H1 (cell line): ENCODE data around the gene MSI2. TPM values are rescaled to one million over a fixed set of nuclear protein-coding genes. Genes with fewer than 3 reads are reported as not detected.

Experiments
- CTCF ChIA-PET: fragments of 300-600 bp; sonication (Branson Sonifier 250); formaldehyde crosslinking; loops from one replicate; lab custom pipeline; 2021; ENCODE audit not compliant: partially characterized antibody; lab: Charles Lee
- POLR2A ChIA-PET: fragments of 300-600 bp; sonication (Branson Sonifier 250); formaldehyde crosslinking; loops from one replicate; lab custom pipeline; 2021; ENCODE audit warnings: inconsistent platforms; ENCODE audit not compliant: partially characterized antibody; lab: Charles Lee
- DNase-seq, 2 experiments: peaks; one replicate each; pipeline versions ENCODE4 v3.0.0 to v3.0.0-alpha.2; 2010 to 2022; ENCODE audit warnings: low spot score in 2 of 2, low read depth in 1 of 2, mixed read lengths in 1 of 2
- FAIRE-seq: peaks from 2 replicates; lab custom pipeline; 2011; peaks lifted over from hg19 to GRCh38; lab: Jason Lieb, UNC
- H2AFZ ChIP-seq: 2 replicates; pipeline ENCODE4 v1.8.1; 2012; ENCODE audit warnings: low read length, inconsistent platforms
- H2AK5ac ChIP-seq: 2 replicates; pipeline ENCODE4 v1.6.1; 2013; ENCODE audit warnings: low read depth, low read length
- H2BK120ac ChIP-seq: replicated peaks from 2 replicates; pipeline ENCODE3; 2013; ENCODE audit warnings: low read depth, low read length, inconsistent platforms
- H2BK12ac ChIP-seq: 2 replicates; pipeline ENCODE4 v1.6.1; 2013; ENCODE audit warnings: low read depth, low read length
- H2BK15ac ChIP-seq: 2 replicates; pipeline ENCODE4 v1.6.1; 2013; ENCODE audit warnings: low read length
- H2BK20ac ChIP-seq: 2 replicates; pipeline ENCODE4 v1.6.1; 2013; ENCODE audit warnings: low read length
- H2BK5ac ChIP-seq: 2 replicates; pipeline ENCODE4 v1.6.1; 2013; ENCODE audit warnings: low read depth, low read length
- H3K14ac ChIP-seq: 2 replicates; pipeline ENCODE4 v1.6.1; 2013; ENCODE audit warnings: inconsistent platforms; ENCODE audit not compliant: insufficient read length
- H3K18ac ChIP-seq: 2 replicates; pipeline ENCODE4 v1.6.1; 2013; ENCODE audit warnings: low read length; ENCODE audit errors: extremely low read depth
- H3K23ac ChIP-seq: 2 replicates; pipeline ENCODE4 v1.6.1; 2013; ENCODE audit warnings: inconsistent platforms; ENCODE audit not compliant: insufficient read length
- H3K23me2 ChIP-seq: 2 replicates; pipeline ENCODE4 v1.6.1; 2013; ENCODE audit warnings: low read depth, low read length
- H3K27ac ChIP-seq: 2 replicates; pipeline ENCODE4 v1.6.1; 2011; ENCODE audit warnings: low read depth, low read length, inconsistent platforms
- H3K27me3 ChIP-seq, 4 experiments: replicated peaks in 1 of 4; 1 replicate in 1 of 4; 2 replicates in 3 of 4; pipeline versions ENCODE4 v1.6.1 to v1.8.1; 2011 to 2013; ENCODE audit warnings: low read length in 3 of 4, mild to moderate bottlenecking in 3 of 4, inconsistent platforms in 2 of 4, mixed read lengths in 2 of 4, moderate library complexity in 1 of 4; ENCODE audit not compliant: control insufficient read depth in 3 of 4, insufficient read depth in 3 of 4; ENCODE audit errors: extremely low read depth in 1 of 4
- H3K36me3 ChIP-seq, 4 experiments: 2 replicates each; pipeline versions ENCODE4 v1.6.1 to v1.8.1; 2011 to 2013; ENCODE audit warnings: mild to moderate bottlenecking in 4 of 4, low read length in 3 of 4, moderate library complexity in 2 of 4, control low read depth in 1 of 4, inconsistent platforms in 1 of 4; ENCODE audit not compliant: insufficient read depth in 4 of 4, control insufficient read depth in 2 of 4
- H3K4ac ChIP-seq: replicated peaks from 2 replicates; pipeline ENCODE3; 2013; ENCODE audit warnings: low read length, low read depth, mixed read lengths, inconsistent platforms; ENCODE audit not compliant: insufficient read length
- H3K4me1 ChIP-seq, 4 experiments: replicated peaks in 1 of 4; 1 replicate in 1 of 4; 2 replicates in 3 of 4; pipeline versions ENCODE4 v1.6.1 to v1.8.1; 2011 to 2013; ENCODE audit warnings: low read length in 3 of 4, inconsistent platforms in 2 of 4, mixed read lengths in 1 of 4; ENCODE audit not compliant: insufficient read depth in 4 of 4, control insufficient read depth in 3 of 4
- H3K4me2 ChIP-seq, 2 experiments: 2 replicates each; pipeline versions ENCODE4 v1.6.1 to v1.8.1; 2011 to 2013; ENCODE audit warnings: low read depth in 2 of 2, low read length in 2 of 2, control low read depth in 1 of 2, inconsistent platforms in 1 of 2, mild to moderate bottlenecking in 1 of 2; ENCODE audit not compliant: insufficient read depth in 1 of 2
- H3K4me3 ChIP-seq, 4 experiments: fragments of 200-600, 300-600 bp in 1 of 4; sonication (generic), shearing (Covaris generic), sonication (Bioruptor Twin) in 1 of 4; 2 replicates each; pipeline versions ENCODE4 v1.5.1 to v1.8.1; 2011 to 2016; ENCODE audit warnings: low read length in 4 of 4, low read depth in 3 of 4, control low read depth in 2 of 4, inconsistent platforms in 2 of 4, mild to moderate bottlenecking in 2 of 4, mixed read lengths in 1 of 4, moderate library complexity in 1 of 4; ENCODE audit not compliant: insufficient read depth in 2 of 4; ENCODE audit errors: extremely low read depth in 1 of 4
- H3K56ac ChIP-seq: replicated peaks from 2 replicates; pipeline ENCODE3; 2013; ENCODE audit warnings: low read depth, mild to moderate bottlenecking, mixed read lengths, low read length, inconsistent platforms; ENCODE audit not compliant: insufficient read length
- H3K79me1 ChIP-seq: 2 replicates; pipeline ENCODE4 v1.6.1; 2013; ENCODE audit warnings: low read depth, low read length, control low read depth
- H3K79me2 ChIP-seq, 2 experiments: 2 replicates each; pipeline versions ENCODE4 v1.6.1 to v1.8.1; 2012 to 2013; ENCODE audit warnings: low read length in 2 of 2, mild to moderate bottlenecking in 2 of 2, inconsistent platforms in 1 of 2; ENCODE audit not compliant: insufficient read depth in 2 of 2, control insufficient read depth in 1 of 2
- H3K9ac ChIP-seq, 4 experiments: replicated peaks in 1 of 4; 1 replicate in 1 of 4; 2 replicates in 3 of 4; pipeline versions ENCODE4 v1.6.1 to v1.8.1; 2011 to 2013; ENCODE audit warnings: low read depth in 3 of 4, low read length in 3 of 4, control low read depth in 2 of 4, mild to moderate bottlenecking in 2 of 4, moderate library complexity in 2 of 4, inconsistent platforms in 1 of 4; ENCODE audit errors: extremely low read depth in 1 of 4
- H3K9me3 ChIP-seq, 2 experiments: 2 replicates each; pipeline versions ENCODE4 v1.6.1 to v1.8.1; 2012 to 2013; ENCODE audit warnings: mild to moderate bottlenecking in 2 of 2, moderate library complexity in 2 of 2, control low read depth in 1 of 2, inconsistent platforms in 1 of 2, low read depth in 1 of 2, low read length in 1 of 2, mixed read lengths in 1 of 2; ENCODE audit not compliant: insufficient read depth in 2 of 2
- H4K20me1 ChIP-seq, 2 experiments: replicated peaks in 1 of 2; 2 replicates each; pipeline versions ENCODE3 to v1.8.1; 2011 to 2013; ENCODE audit warnings: inconsistent platforms in 2 of 2, low read length in 2 of 2, mild to moderate bottlenecking in 1 of 2; ENCODE audit not compliant: insufficient read depth in 2 of 2, control insufficient read depth in 1 of 2
- H4K5ac ChIP-seq: 2 replicates; pipeline ENCODE4 v1.6.1; 2013; ENCODE audit warnings: low read length, low read depth, mixed read lengths, inconsistent platforms; ENCODE audit not compliant: insufficient read length
- H4K8ac ChIP-seq: 2 replicates; pipeline ENCODE4 v1.8.0; 2013; ENCODE audit warnings: mild to moderate bottlenecking, moderate library complexity, low read length, inconsistent platforms; ENCODE audit not compliant: insufficient read depth; ENCODE audit errors: extremely low read depth
- H4K91ac ChIP-seq: replicated peaks from 2 replicates; pipeline ENCODE3; 2013; ENCODE audit warnings: low read length, mixed read lengths, inconsistent platforms; ENCODE audit not compliant: insufficient read length
- CHD1 ChIP-seq: IDR thresholded peaks from 2 replicates; pipeline ENCODE4 v1.6.1; 2012; ENCODE audit warnings: low read depth, low read length, improper control_type of control experiment
- EZH2 ChIP-seq: fragments of 200-600 bp; sonication (generic); IDR thresholded peaks from 2 replicates; pipeline ENCODE4 v1.7.1; 2012; ENCODE audit warnings: low read depth, mild to moderate bottlenecking, moderate library complexity, low read length, inconsistent platforms; ENCODE audit not compliant: severe bottlenecking
- MAFK ChIP-seq: IDR thresholded peaks from 2 replicates; pipeline ENCODE4 v1.6.1; 2012; ENCODE audit warnings: low read depth, mild to moderate bottlenecking, improper control_type of control experiment, low read length
- PHF8 ChIP-seq: fragments of 200-600 bp; sonication (generic); conservative IDR thresholded peaks from 2 replicates; pipeline ENCODE4 v1.7.1; 2012; ENCODE audit warnings: low read depth, mild to moderate bottlenecking, inconsistent platforms, low read length, moderate library complexity
- POLR2A ChIP-seq, 2 experiments: IDR thresholded peaks; 1 replicate in 1 of 2; 2 replicates in 1 of 2; pipeline ENCODE4 v1.6.1; 2011; ENCODE audit warnings: low read depth in 2 of 2, low read length in 2 of 2, mild to moderate bottlenecking in 2 of 2; ENCODE audit errors: control extremely low read depth in 1 of 2
- RAD21 ChIP-seq, 2 experiments: IDR thresholded peaks in 1 of 2; conservative IDR thresholded peaks in 1 of 2; 2 replicates each; pipeline ENCODE4 v1.6.1; 2011; ENCODE audit warnings: low read depth in 2 of 2, low read length in 2 of 2, improper control_type of control experiment in 1 of 2, inconsistent platforms in 1 of 2, mild to moderate bottlenecking in 1 of 2, moderate library complexity in 1 of 2
- RNF2 ChIP-seq: fragments of 200-900, 300-1000 bp; sonication (generic); IDR thresholded peaks from 2 replicates; pipeline ENCODE4 v1.7.1; 2016; ENCODE audit warnings: borderline replicate concordance, low read depth, mild to moderate bottlenecking, antibody characterized with exemption, low read length; ENCODE audit not compliant: poor library complexity, severe bottlenecking; ENCODE audit errors: missing control alignments
- SAP30 ChIP-seq: fragments of 300-600 bp; sonication (generic); IDR thresholded peaks from 2 replicates; pipeline ENCODE4 v1.7.1; 2012; ENCODE audit warnings: low read length, moderate library complexity, mild to moderate bottlenecking, inconsistent platforms; ENCODE audit not compliant: insufficient read depth, insufficient replicate concordance
- SP1 ChIP-seq: IDR thresholded peaks from 2 replicates; pipeline ENCODE4 v1.6.1; 2011; ENCODE audit warnings: low read depth, low read length
- WGBS, 2 experiments: shearing (Covaris generic) in 1 of 2; methylation state at CpG; one replicate each; pipeline versions ENCODE4 v1.1.6 to v1.1.7; 2013 to 2015; ENCODE audit warnings: low lambda C conversion rate in 2 of 2, mixed read lengths in 2 of 2, inconsistent platforms in 1 of 2, low coverage in 1 of 2, missing lambda C conversion rate in 1 of 2; ENCODE audit not compliant: insufficient replicate concordance in 2 of 2, insufficient coverage in 1 of 2, insufficient read length in 1 of 2; ENCODE audit errors: extremely low coverage in 1 of 2, missing lambda C conversion rate in 1 of 2; 5-methylcytosine and 5-hydroxymethylcytosine counted together
- polyA plus RNA-seq, 7 experiments: library from polyadenylated mRNA; depleted of rRNA in 3 of 7; stranded (reverse) in 5 of 7; unstranded in 2 of 7; fragments of >200 nt in 5 of 7; fragments of 200-250 nt in 2 of 7; gene quantifications; 1 replicate in 5 of 7; 2 replicates in 1 of 7; 4 replicates in 1 of 7; pipeline versions ENCODE4 v1.2.1 to v1.2.3, GENCODE V29; 2011 to 2013; ENCODE audit warnings: missing spikeins in 2 of 7, mixed read lengths in 2 of 7
- total RNA-seq: library from RNA; stranded (reverse); fragmentation: NEBNext Ultra II Directional; extraction: Animal tissue kit (Norgen Biotek cat#: 25700); gene quantifications from 2 replicates; pipeline ENCODE4 v1.2.1, GENCODE V29; 2021

MSI2 gene
- total and polyA plus RNA-seq, 2 of the 8 experiments (the other 6 are each of a cell fraction or from before 2014, with no cell fraction given), result 36.7 to 80.6 TPM

GRCh38 chr17:57211543-57211942 is 44.8 kb upstream of the MSI2 start:
- Histone ChIP-seq H4K8ac (no peak overlapping the region), H3K23me2 (no peaks in the 10 kb centered on the region), H4K5ac (no peak overlapping the region), H3K14ac (no peak overlapping the region), H3K79me2 (no peaks in the 10 kb centered on the region), H2BK12ac (no peak overlapping the region), H2BK20ac (no peak overlapping the region), H3K4ac (no peak overlapping the region), H3K27me3 (no peaks in the 10 kb centered on the region), H2BK5ac (no peak overlapping the region), H2BK15ac (no peak overlapping the region), H3K9ac (no peak overlapping the region), H3K9me3 (peaks cover 0 to 9% of the 10 kb centered on the region in 2 experiments; a peak in 1 of 4 replicates), H4K20me1 (no peaks in the 10 kb centered on the region), H3K4me1 (no peaks in the 10 kb centered on the region), H4K91ac (no peak overlapping the region), H2AK5ac (no peak overlapping the region), H3K27ac (no peak overlapping the region), H3K4me2 (no peak overlapping the region), H2BK120ac (no peak overlapping the region), H2AFZ (no peak overlapping the region), H3K36me3 (no peaks in the 10 kb centered on the region), H3K4me3 (no peak overlapping the region), H3K23ac (no peak overlapping the region), H3K18ac (no peak overlapping the region), H3K79me1 (no peaks in the 10 kb centered on the region), H3K56ac (no peak overlapping the region)
- 83% methylated on average over 4 of the region's 4 CpGs; no CpG with 5 or more reads in 1 of the 2 experiments for WGBS, 2 experiments
- DNase-seq (no peak), FAIRE-seq (no peak)
- ChIA-PET CTCF (interaction anchor here (2.1 kb wide), 1 partner anchor 32 kb away, joined by 8 read pairs; no protein-coding TSS in a partner anchor), POLR2A (interaction anchor here (0.6 kb wide), 1 partner anchor 808 kb away, joined by 4 read pairs; no protein-coding TSS in a partner anchor)
- no peak for TF ChIP-seq SP1
- TF ChIP-seq POLR2A (IDR thresholded peaks at IDR 0.05; ENCODE audit: control extremely low read depth in 1 of 2, low read depth in 2 of 2, low read length in 2 of 2), result no peak
- no peak for TF ChIP-seq EZH2
- no peak for TF ChIP-seq CHD1
- no peak for TF ChIP-seq SAP30
- TF ChIP-seq RAD21 (IDR thresholded peaks at IDR 0.05 in 1 of 2, conservative IDR thresholded peaks at IDR 0.05 in 1 of 2; ENCODE audit: low read depth in 2 of 2, low read length in 2 of 2), result no peak
- no peak for TF ChIP-seq RNF2
- TF ChIP-seq MAFK, result no peak
- TF ChIP-seq PHF8, result no peak
